ENCODE measurements around the gene NRL. TPM values are rescaled to one million over a fixed set of nuclear protein-coding genes. Genes with fewer than 3 reads are reported as not detected.

Gene NRL
- total RNA-seq, 4 donors from 2014 or later = 0.79 to 4.5 (median 3.3) TPM

DNA sequence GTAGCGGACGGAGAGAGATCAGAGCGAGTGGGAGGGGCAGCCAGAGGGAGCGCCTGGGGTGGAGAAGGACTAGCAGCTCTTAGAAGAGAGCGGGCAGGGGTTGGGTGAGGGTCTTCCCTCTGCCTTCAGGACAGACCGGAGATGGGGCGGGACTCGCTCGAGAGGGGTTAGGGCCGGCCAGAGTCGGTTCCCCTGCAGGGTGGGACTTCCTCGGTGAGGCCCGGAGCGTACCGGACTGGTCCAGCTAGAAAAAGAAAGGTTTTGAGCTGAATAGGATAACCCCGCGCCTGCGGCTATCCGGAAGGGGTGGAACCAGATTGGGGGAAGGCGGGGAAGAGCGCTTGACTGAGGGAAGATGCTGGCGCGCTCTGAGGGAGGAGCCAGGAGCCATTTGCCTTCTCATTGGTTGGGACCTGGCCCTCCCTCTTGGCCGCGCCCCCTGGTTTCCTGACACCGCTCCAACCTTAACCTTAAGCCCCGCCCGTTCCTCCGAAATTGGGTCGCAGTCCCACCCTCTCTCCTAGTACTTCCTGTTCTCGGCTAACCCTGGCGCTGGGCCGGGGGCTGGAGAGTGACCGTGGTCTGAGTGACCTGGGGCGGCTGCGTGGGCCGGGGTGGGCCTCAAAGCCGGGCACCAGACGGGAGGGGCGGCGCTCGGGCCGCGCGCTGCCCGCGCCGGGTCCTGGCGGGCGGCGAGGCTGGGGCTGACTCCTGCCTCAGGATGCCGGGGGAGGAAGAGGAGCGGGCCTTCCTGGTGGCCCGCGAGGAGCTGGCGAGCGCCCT is 32.4 kb upstream of the NRL start, which contains the start of gene RNF31:
TSS of gene RNF31 (plus strand) at position 521 of the 783 bp plus-strand sequence. CDS start at position 722, 201 bp downstream.
- WGBS, 2 donors = 0 to 1% methylated on average over 8 to 26 of the region's 57 CpGs
- TF ChIP-seq, protein P1, sequence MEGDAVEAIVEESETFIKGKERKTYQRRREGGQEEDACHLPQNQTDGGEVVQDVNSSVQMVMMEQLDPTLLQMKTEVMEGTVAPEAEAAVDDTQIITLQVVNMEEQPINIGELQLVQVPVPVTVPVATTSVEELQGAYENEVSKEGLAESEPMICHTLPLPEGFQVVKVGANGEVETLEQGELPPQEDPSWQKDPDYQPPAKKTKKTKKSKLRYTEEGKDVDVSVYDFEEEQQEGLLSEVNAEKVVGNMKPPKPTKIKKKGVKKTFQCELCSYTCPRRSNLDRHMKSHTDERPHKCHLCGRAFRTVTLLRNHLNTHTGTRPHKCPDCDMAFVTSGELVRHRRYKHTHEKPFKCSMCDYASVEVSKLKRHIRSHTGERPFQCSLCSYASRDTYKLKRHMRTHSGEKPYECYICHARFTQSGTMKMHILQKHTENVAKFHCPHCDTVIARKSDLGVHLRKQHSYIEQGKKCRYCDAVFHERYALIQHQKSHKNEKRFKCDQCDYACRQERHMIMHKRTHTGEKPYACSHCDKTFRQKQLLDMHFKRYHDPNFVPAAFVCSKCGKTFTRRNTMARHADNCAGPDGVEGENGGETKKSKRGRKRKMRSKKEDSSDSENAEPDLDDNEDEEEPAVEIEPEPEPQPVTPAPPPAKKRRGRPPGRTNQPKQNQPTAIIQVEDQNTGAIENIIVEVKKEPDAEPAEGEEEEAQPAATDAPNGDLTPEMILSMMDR (IDR thresholded peaks at IDR 0.05) = no peak
- TF ChIP-seq POLR2A (IDR thresholded peaks at IDR 0.05) = peak in 2 of 4 donors; percentile 12 to 59
- Histone ChIP-seq H3K36me3 (peaks cover 16 to 53% (median 24%) of the 10 kb centered on the region in 3 donors), H3K4me3 (peak within 1 kb of the TSS; percentile 80 to 97 (median 82)), H3K4me1 (peaks cover 26 to 61% (median 28%) of the 10 kb centered on the region in 3 donors), H3K27me3 (no peaks in the 10 kb centered on the region), H3K27ac (peak within 1 kb of the TSS; percentile 92 to 98 (median 94)), H3K9me3 (no peaks in the 10 kb centered on the region)
- DNase-seq = peak; percentile 95
- intact Hi-C loops (cut with DNase I) = no loop called here

DNA sequence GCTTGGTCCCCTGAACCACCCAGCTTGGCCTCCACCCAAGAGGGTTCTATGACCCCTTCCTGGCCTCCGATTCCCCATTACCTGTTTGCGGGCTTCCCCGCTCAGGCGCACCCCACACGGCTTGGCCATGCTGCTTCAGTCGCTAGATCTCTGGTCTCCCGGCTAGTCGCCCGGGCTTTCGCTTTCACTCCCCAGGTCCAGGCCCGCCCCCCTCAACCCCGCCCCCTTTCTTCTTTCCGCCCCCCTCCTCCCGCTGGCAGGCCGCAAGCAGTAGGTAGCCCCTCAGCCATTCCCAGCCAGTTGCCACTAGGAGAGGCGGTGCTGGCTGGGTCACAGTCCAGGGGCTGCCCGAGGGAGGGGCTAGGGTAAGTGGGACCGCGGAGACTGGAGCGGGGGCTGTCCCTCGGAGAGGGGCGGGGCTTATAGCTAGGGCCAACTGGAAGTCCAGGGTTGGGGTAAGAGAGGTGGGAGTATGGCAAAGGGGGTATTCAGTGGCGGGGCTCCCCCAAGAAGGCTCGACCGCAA is 31.8 kb upstream of the NRL start, which contains the start of gene PSME2:
TSS of gene PSME2 (minus strand) at position 158 of the 525 bp plus-strand sequence. CDS start at position 129, 29 bp downstream.
- Histone ChIP-seq H3K27me3 (no peaks in the 10 kb centered on the region), H3K4me1 (peaks cover 28 to 65% (median 30%) of the 10 kb centered on the region in 3 donors), H3K36me3 (peaks cover 11 to 46% (median 18%) of the 10 kb centered on the region in 3 donors), H3K27ac (peak within 1 kb of the TSS; percentile 92 to 98 (median 94)), H3K4me3 (peak within 1 kb of the TSS; percentile 80 to 97 (median 82)), H3K9me3 (no peaks in the 10 kb centered on the region)
- intact Hi-C loops (cut with DNase I) = no loop called here
- DNase-seq = peak; percentile 64
- 0% methylated on average over 5 to 13 of the region's 25 CpGs for WGBS, 2 donors
- peak in 2 of 4 donors; percentile 27 to 36 for TF ChIP-seq POLR2A (IDR thresholded peaks at IDR 0.05)
- TF ChIP-seq, protein P1 (IDR thresholded peaks at IDR 0.05) = no peak

DNA sequence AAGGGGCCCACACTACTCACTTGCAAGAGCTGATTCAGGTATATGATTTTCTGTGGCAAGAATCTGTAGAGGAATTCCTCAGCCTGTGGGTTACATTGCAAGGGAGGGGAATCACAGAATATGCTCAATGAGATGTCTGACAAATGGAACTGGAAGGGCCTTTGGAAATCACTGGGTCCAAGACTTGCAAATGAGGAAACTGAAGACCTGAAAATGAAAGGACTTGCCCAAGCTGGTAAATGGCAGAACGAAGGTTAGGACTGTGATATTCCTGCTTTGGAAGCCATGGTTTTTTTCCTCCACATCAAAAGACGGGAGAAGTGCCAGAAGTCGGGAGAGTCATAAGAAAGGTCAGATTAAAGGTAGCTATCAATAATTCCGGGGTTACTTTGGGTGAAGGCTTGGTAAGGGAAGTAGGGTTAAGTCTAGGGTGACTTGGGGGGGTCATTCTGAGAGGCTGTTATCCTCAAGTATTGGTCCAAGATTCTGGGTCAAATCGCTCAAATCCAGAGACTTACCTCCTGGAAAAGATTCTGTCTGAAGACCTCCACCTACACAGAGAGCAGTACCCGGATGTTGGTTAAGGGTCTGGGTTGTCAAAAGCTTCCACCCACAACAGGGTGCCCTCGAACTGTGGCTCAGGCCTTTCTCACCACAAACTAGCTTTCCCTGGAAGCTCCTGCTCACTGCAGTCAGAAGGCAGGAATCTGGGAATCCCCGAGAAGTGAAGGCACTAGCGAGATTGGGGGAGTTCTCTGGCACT is 31.1 kb upstream of the NRL start:
- Histone ChIP-seq H3K9me3 (no peaks in the 10 kb centered on the region), H3K4me1 (peaks cover 28 to 68% (median 30%) of the 10 kb centered on the region in 3 donors), H3K27me3 (no peaks in the 10 kb centered on the region), H3K36me3 (peaks cover 5 to 40% (median 13%) of the 10 kb centered on the region in 3 donors), H3K4me3 (peak overlapping the region; percentile 80 to 97 (median 82)), H3K27ac (peak overlapping the region; percentile 92 to 98 (median 94))
- WGBS, 2 donors = 6 to 12% methylated on average over 9 of the region's 9 CpGs
- TF ChIP-seq POLR2A (IDR thresholded peaks at IDR 0.05) = no peak
- TF ChIP-seq, protein P1 (IDR thresholded peaks at IDR 0.05) = no peak
- DNase-seq = no peak
- intact Hi-C loops (cut with DNase I) = no loop called here

GRCh38 chr14:24145219-24145618 is 30.5 kb upstream of the NRL start:
- Histone ChIP-seq H3K4me3 (peak overlapping the region in 1 of 4 donors; percentile 80), H3K36me3 (peaks cover under 1 to 33% (median 7%) of the 10 kb centered on the region in 3 donors), H3K27ac (peak overlapping the region; percentile 92 to 98 (median 94)), H3K4me1 (peaks cover 29 to 73% (median 33%) of the 10 kb centered on the region in 3 donors), H3K27me3 (no peaks in the 10 kb centered on the region), H3K9me3 (no peaks in the 10 kb centered on the region)
- no peak for DNase-seq
- TF ChIP-seq, protein P1 (IDR thresholded peaks at IDR 0.05) = no peak
- TF ChIP-seq POLR2A (IDR thresholded peaks at IDR 0.05) = no peak
- WGBS, 2 donors = 73 to 100% methylated on average over 1 to 2 of the region's 2 CpGs
- intact Hi-C loops (cut with DNase I) = no loop called here
